PC-3 (cell line): ENCODE data around the gene VMAC.

Source experiments
- EZH2 ChIP-seq: fragments of 300-600 bp; sonication (generic); IDR thresholded peaks from one replicate; pipeline ENCODE4 v1.6.1; 2017; ENCODE audit warnings: antibody characterized with exemption, mild to moderate bottlenecking, low read length; ENCODE audit not compliant: unreplicated experiment
- EZH2phosphoT487 ChIP-seq: fragments of 300-600 bp; sonication (generic); IDR thresholded peaks from 2 replicates; pipeline ENCODE4 v1.6.1; 2018; ENCODE audit warnings: mild to moderate bottlenecking, antibody characterized with exemption, low read length, borderline replicate concordance
- TF ChIP-seq, protein P1 (sequence below): fragments of 300-600 bp; sonication (generic); conservative IDR thresholded peaks from 2 replicates; pipeline ENCODE4 v1.5.1; 2017; ENCODE audit warnings: antibody characterized with exemption, low read depth, mild to moderate bottlenecking, low read length

DNA sequence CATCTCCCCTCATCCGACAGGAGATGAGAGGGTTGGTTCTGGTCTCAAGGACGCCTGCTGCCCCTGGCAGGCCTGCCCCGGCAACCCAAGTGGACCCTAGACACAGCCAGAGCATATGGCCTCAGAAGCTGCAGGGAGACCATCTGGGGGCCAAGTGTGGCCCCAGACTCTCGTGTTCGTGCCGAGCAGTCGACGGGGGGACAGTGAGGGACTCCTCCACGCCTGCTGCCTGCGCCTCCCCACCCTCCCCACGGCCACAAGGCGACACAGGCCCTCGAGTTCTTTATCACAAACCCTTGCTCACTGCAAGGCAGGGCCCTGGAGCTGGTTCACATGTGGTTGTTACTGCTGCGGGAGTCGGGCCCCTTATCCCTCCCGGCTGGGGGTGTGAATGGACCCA, 18.7 kb downstream of the VMAC start:
- TF ChIP-seq, protein P1, sequence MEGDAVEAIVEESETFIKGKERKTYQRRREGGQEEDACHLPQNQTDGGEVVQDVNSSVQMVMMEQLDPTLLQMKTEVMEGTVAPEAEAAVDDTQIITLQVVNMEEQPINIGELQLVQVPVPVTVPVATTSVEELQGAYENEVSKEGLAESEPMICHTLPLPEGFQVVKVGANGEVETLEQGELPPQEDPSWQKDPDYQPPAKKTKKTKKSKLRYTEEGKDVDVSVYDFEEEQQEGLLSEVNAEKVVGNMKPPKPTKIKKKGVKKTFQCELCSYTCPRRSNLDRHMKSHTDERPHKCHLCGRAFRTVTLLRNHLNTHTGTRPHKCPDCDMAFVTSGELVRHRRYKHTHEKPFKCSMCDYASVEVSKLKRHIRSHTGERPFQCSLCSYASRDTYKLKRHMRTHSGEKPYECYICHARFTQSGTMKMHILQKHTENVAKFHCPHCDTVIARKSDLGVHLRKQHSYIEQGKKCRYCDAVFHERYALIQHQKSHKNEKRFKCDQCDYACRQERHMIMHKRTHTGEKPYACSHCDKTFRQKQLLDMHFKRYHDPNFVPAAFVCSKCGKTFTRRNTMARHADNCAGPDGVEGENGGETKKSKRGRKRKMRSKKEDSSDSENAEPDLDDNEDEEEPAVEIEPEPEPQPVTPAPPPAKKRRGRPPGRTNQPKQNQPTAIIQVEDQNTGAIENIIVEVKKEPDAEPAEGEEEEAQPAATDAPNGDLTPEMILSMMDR = no peak
- TF ChIP-seq EZH2 = no peak
- TF ChIP-seq EZH2phosphoT487 = no peak
